NCI-H146 (cell line): ENCODE measurements around the gene MKS1.

Source experiments
- DNase-seq: peaks from one replicate; lab custom pipeline; 2025; lab: John Stamatoyannopoulos, UW

MKS1 gene

DNA sequence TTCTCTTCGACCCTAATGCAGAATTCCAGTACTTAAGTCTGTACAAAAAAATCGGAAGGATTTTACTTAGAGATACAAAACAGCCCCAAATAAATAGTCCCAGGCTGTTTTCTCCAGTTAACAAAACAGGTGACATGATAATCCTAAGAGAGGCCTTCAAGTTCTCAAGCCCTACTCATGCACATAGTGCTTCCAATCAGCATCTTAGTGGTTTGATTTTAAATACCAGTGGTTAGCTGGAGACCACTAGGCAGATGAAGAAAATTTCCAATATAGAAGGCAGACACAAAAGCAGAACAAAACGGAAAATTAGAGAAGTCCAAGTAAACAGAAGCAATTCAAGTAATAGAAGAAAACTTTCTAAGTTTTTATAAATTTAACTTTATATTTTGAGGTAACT, 57.5 kb downstream of the MKS1 start:
- DNase-seq = no peak

DNA sequence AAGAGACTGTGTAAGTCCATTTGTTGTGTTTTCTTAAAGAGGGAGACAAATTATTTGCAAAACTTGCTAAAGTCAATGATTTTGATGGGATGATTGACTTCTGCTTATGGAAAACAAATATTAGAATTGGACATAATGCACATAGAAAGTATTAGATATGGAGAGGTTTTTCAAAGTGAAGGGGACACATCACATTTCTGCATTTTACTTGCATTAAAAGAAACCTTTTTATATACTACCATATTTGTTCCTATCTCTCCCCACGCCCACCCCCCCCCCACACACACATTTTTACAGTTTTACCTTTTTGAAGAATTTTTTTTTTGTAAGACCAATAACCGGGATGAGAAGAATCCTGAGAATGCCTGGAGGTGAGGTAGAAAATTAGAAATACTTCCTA, 60.9 kb downstream of the MKS1 start:
- no peak for DNase-seq

DNA sequence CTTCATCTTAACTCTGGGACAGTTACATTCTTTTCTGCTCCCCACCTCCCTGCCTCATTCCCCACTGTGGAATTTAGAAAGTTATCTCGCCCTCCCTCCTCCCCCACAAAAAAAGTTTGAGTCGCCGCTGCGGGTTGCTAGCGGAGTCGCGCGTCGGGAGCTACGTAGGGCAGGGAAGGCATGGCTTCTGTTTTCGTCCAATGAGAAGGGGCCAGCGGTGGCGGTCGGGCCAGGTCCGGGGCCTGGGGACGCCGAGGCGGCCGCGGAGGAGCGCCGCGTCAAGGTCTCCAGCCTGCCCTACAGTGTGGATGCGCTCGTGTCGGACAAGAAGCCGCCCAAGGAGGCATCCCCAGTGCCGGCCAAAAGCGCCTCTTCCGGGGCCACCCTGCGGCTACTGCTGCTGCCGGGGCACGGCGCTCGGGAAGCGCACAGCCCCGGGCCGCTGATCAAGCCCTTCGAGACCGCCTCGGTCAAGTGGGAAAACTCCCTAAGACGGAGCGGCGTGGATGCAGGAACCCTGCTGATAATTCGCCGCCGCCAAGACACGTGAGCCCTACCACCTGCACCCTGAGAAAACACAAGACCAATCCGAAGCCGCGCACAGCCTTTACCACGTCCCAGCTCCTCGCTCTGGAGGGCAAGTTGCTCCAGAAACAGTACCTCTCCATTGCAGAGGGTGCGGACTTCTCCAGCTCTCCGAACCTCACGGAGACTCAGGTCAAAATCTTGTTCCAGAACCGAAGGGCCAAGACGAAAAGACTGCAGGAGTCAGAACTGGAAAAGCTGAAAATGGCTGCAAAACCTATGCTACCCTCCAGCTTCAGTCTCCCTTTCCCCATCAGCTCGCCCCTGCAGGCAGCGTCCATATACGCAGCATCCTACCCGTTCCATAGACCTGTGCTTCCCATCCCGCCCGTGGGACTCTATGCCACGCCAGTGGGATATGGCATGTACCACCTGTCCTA, 61.9 kb downstream of the MKS1 start:
- no peak for DNase-seq
